HFFc6 (cell line): ENCODE data around the gene NIPBL. TPM values are rescaled to one million over a fixed set of nuclear protein-coding genes. Genes with fewer than 3 reads are reported as not detected.

Source experiments
- DNase-seq: peaks from one replicate; pipeline ENCODE4 v3.0.0-alpha.2; 2018
- H3K27ac Mint-ChIP-seq: 2 replicates; pipeline ENCODE4 v1.8.0; 2020; ENCODE audit warnings: mild to moderate bottlenecking, mixed read lengths
- H3K27me3 Mint-ChIP-seq: 2 replicates; pipeline ENCODE4 v1.8.0; 2021; ENCODE audit warnings: mild to moderate bottlenecking, moderate library complexity, mixed read lengths; ENCODE audit not compliant: insufficient read depth
- H3K36me3 Mint-ChIP-seq: 2 replicates; pipeline ENCODE4 v1.8.0; 2021; ENCODE audit warnings: low read depth, mixed read lengths
- H3K4me1 Mint-ChIP-seq: 2 replicates; pipeline ENCODE4 v1.8.0; 2020; ENCODE audit warnings: low read depth, mixed read lengths
- H3K4me3 Mint-ChIP-seq: 2 replicates; pipeline ENCODE4 v1.8.0; 2020; ENCODE audit warnings: mild to moderate bottlenecking, moderate library complexity, mixed read lengths
- H3K9me3 Mint-ChIP-seq: 2 replicates; pipeline ENCODE4 v1.8.0; 2020; ENCODE audit warnings: mild to moderate bottlenecking, mixed read lengths
- CTCF ChIP-seq: fragments of 200-600 bp; sonication (generic); IDR thresholded peaks from 2 replicates; pipeline ENCODE4 v1.5.0; 2021; ENCODE audit warnings: antibody characterized with exemption, mild to moderate bottlenecking
- total RNA-seq, 6 experiments: library from RNA; stranded (reverse); fragmentation: NEBNext Ultra II Directional; extraction: Animal tissue kit (Norgen Biotek cat#: 25700); gene quantifications; 2 replicates in 1 of 6; 3 replicates in 5 of 6; pipeline ENCODE4 v1.2.3, GENCODE V29; 2021

NIPBL gene
- total RNA-seq, 6 experiments from 2014 or later, result 31.6 to 35.7 (median 32.6) TPM

GRCh38 chr5:37047947-37048346 lies 171.4 kb downstream of the NIPBL start:
- no peaks in the 10 kb centered on the region for H3K9me3 Mint-ChIP-seq
- H3K36me3 Mint-ChIP-seq, result peaks cover 14% of the 10 kb centered on the region
- no peak for TF ChIP-seq CTCF
- DNase-seq, result no peak
- H3K27me3 Mint-ChIP-seq, result no peaks in the 10 kb centered on the region; the same call in 1 of the 2 replicates
- no peaks in the 10 kb centered on the region for H3K4me1 Mint-ChIP-seq
- no peak overlapping the region for H3K27ac Mint-ChIP-seq
- no peak overlapping the region for H3K4me3 Mint-ChIP-seq

DNA sequence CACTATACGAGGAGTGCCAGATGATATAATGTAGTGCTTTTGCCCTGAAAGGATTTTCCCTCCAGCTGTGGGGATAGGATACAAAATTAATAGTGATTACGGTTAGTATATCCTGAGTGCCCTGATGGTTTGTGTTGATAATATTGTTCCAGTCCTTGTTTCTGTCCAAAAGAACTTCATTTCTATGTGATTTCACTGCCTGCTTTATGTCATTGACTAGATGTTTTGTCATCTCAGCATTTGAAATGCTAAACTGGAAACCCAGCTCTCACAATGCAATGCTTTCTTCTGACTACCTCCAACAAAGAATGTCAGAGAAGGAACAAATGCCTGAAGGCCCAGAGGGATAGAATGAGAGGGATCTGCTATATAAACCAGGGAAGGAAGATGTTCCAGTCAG lies 177.8 kb downstream of the NIPBL start:
- DNase-seq, result no peak
- no peaks in the 10 kb centered on the region for H3K4me1 Mint-ChIP-seq
- no peaks in the 10 kb centered on the region for H3K9me3 Mint-ChIP-seq
- H3K36me3 Mint-ChIP-seq, result peaks cover 33% of the 10 kb centered on the region
- H3K4me3 Mint-ChIP-seq, result no peak overlapping the region
- no peaks in the 10 kb centered on the region; the same call in 1 of the 2 replicates for H3K27me3 Mint-ChIP-seq
- H3K27ac Mint-ChIP-seq, result peak overlapping the region; percentile 15; the same call in 1 of the 2 replicates
- no peak for TF ChIP-seq CTCF

DNA sequence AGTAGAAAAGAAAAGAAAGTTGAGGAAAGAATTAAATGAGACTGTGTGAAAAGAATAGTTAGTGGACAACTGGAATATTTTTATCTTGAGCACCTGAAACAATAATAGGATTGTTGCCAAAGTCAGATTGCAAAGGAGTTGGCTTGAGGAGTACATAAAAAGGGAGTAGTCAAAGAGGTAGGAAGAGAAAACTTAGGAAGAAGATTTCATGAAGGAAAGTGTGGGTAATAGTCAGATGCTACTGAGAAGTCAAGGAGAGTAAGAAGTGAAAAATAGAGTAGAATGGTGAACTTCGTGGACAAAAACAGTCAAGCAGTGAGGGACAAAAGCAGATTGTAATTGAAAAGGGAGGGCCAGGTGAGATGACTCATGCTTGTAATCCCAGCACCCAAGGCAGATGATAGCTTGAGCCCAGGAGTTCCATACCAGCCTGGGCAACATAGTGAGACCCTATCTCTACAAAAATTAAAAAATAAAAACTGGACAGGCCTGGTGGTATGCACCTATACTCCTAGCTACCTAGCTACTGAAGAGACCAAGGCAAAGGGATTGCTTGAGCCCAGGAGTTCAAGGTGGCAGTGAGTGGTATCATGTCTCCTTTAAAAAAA lies 178.9 kb downstream of the NIPBL start:
- DNase-seq, result no peak
- no peaks in the 10 kb centered on the region for H3K4me1 Mint-ChIP-seq
- no peak overlapping the region for H3K4me3 Mint-ChIP-seq
- H3K9me3 Mint-ChIP-seq, result no peaks in the 10 kb centered on the region
- no peaks in the 10 kb centered on the region; the same call in 1 of the 2 replicates for H3K27me3 Mint-ChIP-seq
- peaks cover 30% of the 10 kb centered on the region for H3K36me3 Mint-ChIP-seq
- no peak overlapping the region for H3K27ac Mint-ChIP-seq
- no peak for TF ChIP-seq CTCF

DNA sequence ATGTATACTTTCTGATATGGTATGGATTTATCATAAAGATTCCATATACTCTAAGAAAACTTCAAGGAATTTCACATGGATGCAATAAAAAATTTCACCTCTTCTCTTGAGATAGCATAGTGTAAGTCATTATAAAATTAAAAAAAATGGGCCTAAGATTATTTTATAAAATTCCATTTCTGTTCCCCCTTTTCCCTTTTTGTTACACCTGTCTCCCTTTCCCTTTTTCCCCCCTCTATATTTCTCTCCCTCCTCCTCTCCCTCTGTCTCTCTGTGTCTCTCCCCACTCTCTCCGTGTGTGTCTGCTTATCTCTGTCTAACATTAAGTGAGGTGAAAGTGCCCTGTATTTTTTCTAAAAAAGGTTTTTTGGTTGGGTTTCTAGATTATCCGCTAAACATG lies 180.2 kb downstream of the NIPBL start:
- peaks cover 23% of the 10 kb centered on the region for H3K36me3 Mint-ChIP-seq
- no peaks in the 10 kb centered on the region for H3K9me3 Mint-ChIP-seq
- H3K4me3 Mint-ChIP-seq, result no peak overlapping the region
- H3K27ac Mint-ChIP-seq, result no peak overlapping the region
- no peaks in the 10 kb centered on the region for H3K4me1 Mint-ChIP-seq
- TF ChIP-seq CTCF, result no peak
- DNase-seq, result no peak
- no peaks in the 10 kb centered on the region for H3K27me3 Mint-ChIP-seq

GRCh38 chr5:37060030-37060429 lies 183.5 kb downstream of the NIPBL start:
- TF ChIP-seq CTCF, result no peak
- no peak for DNase-seq
- Mint-ChIP-seq H3K36me3 (peaks cover 27% of the 10 kb centered on the region), H3K9me3 (no peaks in the 10 kb centered on the region), H3K4me1 (no peaks in the 10 kb centered on the region), H3K27ac (no peak overlapping the region), H3K27me3 (no peaks in the 10 kb centered on the region), H3K4me3 (no peak overlapping the region)

DNA sequence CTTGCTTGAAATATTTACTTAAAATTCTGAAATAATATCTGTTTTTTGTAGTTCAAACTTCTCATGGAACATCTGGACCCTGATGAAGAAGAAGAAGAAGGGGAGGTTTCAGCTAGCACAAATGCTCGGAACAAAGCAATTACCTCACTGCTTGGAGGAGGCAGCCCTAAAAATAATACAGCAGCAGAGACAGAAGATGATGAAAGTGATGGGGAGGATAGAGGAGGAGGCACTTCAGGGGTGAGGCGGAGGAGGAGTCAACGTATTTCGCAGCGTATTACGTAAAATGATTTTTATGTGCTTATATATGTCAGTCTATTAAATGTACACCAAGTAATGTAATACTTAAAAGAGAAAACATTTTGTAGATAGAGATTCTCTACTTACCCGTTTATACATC lies 187.2 kb downstream of the NIPBL start:
- H3K9me3 Mint-ChIP-seq, result no peaks in the 10 kb centered on the region
- no peaks in the 10 kb centered on the region for H3K4me1 Mint-ChIP-seq
- no peaks in the 10 kb centered on the region for H3K27me3 Mint-ChIP-seq
- no peak for DNase-seq
- H3K27ac Mint-ChIP-seq, result no peak overlapping the region
- peaks cover 17% of the 10 kb centered on the region for H3K36me3 Mint-ChIP-seq
- TF ChIP-seq CTCF, result no peak
- no peak overlapping the region; the same call in 1 of the 2 replicates for H3K4me3 Mint-ChIP-seq
